GM19438 (cell line): ENCODE results near the gene HLCS.

ENCODE experiments used
- ATAC-seq: cut with Tn5 transposase; IDR thresholded peaks from one replicate; pipeline ENCODE4 v1.9.1; 2021; ENCODE audit warnings: low read depth; ENCODE audit not compliant: unreplicated experiment

The HLCS gene

GRCh38 chr21:36756527-36756926 lies 209.9 kb downstream of the HLCS start:
- no peak for ATAC-seq

GRCh38 chr21:36754241-36754898 lies 212.1 kb downstream of the HLCS start:
- no peak for ATAC-seq

GRCh38 chr21:36753556-36753955 lies 212.9 kb downstream of the HLCS start:
- no peak for ATAC-seq

- ATAC-seq, result no peak
These were observed 215.1 kb downstream of the HLCS start for GRCh38 chr21:36751383-36751782.

GRCh38 chr21:36750576-36750959 lies 215.9 kb downstream of the HLCS start:
- ATAC-seq, result no peak

GRCh38 chr21:36749935-36750575 lies 216.4 kb downstream of the HLCS start:
- no peak for ATAC-seq

- ATAC-seq, result no peak
These were observed 218.6 kb downstream of the HLCS start for GRCh38 chr21:36747815-36748383.

GRCh38 chr21:36747041-36747814 lies 219.2 kb downstream of the HLCS start:
- no peak for ATAC-seq

GRCh38 chr21:36745459-36745858 lies 221.0 kb downstream of the HLCS start:
- ATAC-seq, result no peak

GRCh38 chr21:36744560-36745231 lies 221.8 kb downstream of the HLCS start:
- ATAC-seq, result no peak

- ATAC-seq, result no peak
These were observed 222.3 kb downstream of the HLCS start for GRCh38 chr21:36744190-36744559.

GRCh38 chr21:36743446-36743845 lies 223.0 kb downstream of the HLCS start:
- no peak for ATAC-seq

GRCh38 chr21:36743008-36743407 lies 223.5 kb downstream of the HLCS start:
- no peak for ATAC-seq

- no peak for ATAC-seq
These were observed 225.0 kb downstream of the HLCS start for GRCh38 chr21:36741506-36741905.

- ATAC-seq, result no peak
These were observed 227.9 kb downstream of the HLCS start for GRCh38 chr21:36738489-36739126.

- ATAC-seq, result no peak
These were observed 230.6 kb downstream of the HLCS start for GRCh38 chr21:36735724-36736320.

- no peak for ATAC-seq
These were observed 231.3 kb downstream of the HLCS start for GRCh38 chr21:36735201-36735515.

- ATAC-seq, result no peak
These were observed 231.9 kb downstream of the HLCS start for GRCh38 chr21:36734367-36735200.

- ATAC-seq, result no peak
These were observed 232.6 kb downstream of the HLCS start for GRCh38 chr21:36733857-36734256.
